ENCODE data around the gene PI4KA.
"Not testable (repeated sequence)": the region's sequence is repeated elsewhere in the genome, so short reads cannot be mapped to it uniquely, and the experiment has no call there.

The PI4KA gene

GRCh38 chr22:20720692-20721408, 137.8 kb downstream of the PI4KA start:
- no peak for DNase-seq

GRCh38 chr22:20718727-20719126, 139.9 kb downstream of the PI4KA start:
- peak; percentile 65 for DNase-seq

DNA sequence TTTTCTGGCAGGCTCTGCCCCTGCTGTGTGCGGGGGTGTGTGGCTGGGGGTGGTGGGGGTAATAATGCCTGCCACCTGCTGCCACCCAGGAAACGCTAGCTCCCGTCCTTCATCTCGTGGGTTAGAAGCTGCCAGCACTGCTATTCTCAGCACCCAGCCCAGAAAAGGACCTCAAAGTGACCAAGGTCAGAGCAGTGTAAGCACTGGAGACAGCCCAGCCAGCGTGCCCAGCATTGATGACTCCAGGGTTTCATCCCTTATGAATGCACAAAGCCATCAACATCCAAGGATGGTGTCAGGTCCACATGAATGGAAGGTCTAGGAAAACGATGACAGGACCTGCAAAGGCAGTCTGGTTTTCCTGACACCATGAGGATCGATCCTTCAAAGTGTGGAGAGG, 140.6 kb downstream of the PI4KA start:
- peak; percentile 23 for DNase-seq

- DNase-seq: peak; percentile 51
These were observed 141.3 kb downstream of the PI4KA start for GRCh38 chr22:20717213-20717866.

DNA sequence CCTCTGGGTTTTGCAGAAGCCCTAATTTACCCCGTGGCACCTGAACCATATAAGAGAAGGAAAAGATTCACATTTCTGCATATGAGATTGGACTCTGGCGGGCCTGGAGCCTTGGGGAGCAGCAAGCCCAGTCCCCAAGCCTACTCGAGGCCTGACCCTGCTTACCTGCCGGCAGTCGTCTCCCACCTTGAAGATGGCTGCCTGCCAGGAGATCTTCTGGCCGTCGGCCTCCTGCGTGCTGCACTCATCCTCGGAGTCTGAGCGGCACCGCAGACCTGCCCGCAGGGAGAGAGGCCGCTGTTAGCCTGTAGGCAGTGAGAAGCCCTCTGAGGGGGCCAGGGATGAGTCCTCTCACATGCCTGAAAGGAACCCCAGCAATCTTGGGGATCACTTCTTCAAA, 145.5 kb downstream of the PI4KA start:
- DNase-seq: not testable (repeated sequence)

- not testable (repeated sequence) for DNase-seq
These were observed 148.6 kb downstream of the PI4KA start for GRCh38 chr22:20709966-20710365.

DNA sequence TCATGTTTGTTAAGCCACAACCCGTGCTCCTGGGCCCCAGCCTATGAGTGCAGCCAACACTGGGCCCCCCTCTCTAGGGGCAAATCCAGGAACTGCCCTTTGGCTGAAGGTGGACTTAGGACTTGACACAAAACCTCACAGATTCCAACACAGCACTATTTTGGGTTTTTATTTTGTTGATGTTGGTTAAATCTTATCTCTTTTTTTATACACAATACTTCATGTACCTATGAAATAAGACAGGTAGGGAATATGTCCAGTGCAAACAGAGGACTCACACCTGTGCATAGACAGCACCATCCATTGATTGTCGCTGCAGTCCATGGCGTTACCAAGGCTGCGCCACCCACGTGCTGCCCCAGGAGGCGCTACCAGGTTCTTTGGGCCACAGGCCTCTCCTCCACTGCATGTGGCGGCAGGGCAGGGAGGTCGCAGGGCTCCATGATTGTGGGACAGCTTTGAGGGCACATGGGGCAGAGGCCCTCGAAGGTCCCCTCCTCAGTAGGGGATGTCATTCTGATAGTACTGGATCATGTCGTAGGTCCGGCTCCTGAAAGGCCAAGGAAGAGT, 151.0 kb downstream of the PI4KA start:
- DNase-seq: peak; percentile 5

DNA sequence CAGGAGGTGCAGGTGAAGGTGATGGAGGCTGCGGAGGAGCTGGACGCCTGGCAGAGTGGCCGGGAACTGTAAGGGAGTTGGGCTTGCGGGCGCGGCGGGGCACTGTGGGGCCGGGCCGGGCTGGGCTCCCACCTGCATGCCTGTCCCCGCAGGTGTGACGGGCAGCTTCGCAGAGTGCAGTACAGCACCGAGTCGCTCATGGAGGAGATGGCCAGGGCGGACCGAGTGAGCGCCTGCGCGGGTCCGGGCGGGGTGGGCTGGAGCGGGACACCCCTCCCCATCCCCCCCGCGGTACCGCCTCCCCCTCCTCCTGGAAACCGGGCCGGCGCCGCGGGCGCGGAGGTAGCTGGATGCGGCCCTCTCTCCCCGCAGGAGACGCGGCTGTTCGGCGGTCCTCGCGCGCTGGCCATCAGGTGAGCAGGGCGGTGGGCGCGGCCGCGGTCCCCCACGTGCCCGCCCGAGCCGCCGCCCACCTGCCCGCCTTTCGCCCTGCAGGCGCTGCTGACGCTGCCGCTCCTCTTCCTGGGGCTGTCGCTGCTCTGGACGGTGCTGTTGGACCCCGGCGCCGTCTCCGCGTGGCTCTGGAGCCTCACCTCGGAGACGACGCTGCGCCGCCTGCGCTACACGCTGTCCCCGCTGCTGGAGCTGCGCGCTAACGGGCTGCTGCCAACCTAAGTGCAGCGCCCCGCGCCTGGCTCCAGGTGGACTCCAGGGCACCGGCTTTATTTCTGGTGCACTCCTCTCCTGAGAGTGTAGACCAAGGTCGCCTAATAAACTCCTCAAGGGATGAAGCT, 154.6 kb downstream of the PI4KA start:
- peak; percentile 37 for DNase-seq

DNA sequence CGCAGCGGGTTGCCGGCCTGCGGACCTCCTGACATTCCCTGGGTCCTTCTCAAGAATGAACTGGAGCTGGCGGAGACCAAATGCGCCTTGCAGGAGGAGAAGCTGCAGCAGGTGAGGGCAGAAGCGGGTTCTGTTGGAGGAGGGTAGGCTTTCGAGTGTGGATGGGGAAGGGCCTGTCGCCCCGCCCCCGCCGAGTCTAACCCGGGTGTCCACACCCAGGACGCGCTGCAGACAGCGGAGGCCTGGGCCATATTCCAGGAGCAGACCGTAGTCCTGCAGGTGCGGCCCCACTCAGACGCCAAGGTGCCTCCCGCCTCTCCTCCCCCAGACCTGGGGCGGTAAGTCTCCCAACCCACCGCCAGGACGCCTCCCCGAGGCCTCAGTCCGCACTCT, 155.2 kb downstream of the PI4KA start:
- DNase-seq: not testable (repeated sequence)

- peak; percentile 89 for DNase-seq
These were observed 155.8 kb downstream of the PI4KA start for GRCh38 chr22:20702546-20703413.

DNA sequence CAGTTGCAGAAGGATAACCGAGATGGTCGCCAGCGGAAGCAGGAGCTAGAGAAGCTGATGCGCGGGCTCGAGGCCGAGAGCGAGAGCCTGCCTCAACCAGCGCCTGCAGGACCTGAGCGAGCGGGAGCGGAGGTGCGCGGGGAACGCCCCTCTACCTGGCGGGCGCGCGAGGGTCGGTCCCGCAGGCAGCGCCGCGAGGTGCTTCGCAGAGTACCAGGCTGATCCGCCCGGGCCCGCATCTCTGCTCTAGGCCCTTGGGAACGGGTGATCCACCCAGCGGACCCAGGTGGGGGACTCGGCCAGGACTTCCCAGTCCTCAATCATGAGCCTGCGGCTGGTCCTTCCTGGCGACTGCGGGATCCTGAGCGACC, 156.5 kb downstream of the PI4KA start:
- not testable (repeated sequence) for DNase-seq

DNA sequence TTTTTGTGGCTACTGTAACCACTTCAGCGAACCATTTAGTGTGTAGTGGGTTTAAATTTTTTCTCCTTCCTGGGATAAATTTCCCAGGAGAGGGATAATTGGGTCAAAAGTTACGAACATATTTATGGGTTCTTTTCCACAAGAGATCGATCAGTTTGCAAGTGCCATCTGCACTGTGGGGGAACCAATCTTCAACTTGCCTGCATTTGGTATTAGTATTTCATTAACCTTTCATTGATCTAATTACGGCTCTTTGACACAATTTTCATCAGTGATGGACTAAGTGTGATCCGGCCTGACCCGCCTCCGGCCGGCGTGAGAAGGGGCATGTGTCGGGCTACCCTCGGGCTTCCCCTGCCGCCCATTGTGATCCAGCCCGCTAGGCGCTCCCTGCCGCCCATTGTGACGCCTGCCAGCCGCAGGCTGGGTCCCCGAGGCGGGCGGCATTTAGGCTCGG, 156.9 kb downstream of the PI4KA start:
- DNase-seq: not testable (repeated sequence)

GRCh38 chr22:20700347-20700746, 158.3 kb downstream of the PI4KA start:
- DNase-seq: not testable (repeated sequence)

GRCh38 chr22:20699856-20700255, 158.8 kb downstream of the PI4KA start:
- not testable (repeated sequence) for DNase-seq

DNA sequence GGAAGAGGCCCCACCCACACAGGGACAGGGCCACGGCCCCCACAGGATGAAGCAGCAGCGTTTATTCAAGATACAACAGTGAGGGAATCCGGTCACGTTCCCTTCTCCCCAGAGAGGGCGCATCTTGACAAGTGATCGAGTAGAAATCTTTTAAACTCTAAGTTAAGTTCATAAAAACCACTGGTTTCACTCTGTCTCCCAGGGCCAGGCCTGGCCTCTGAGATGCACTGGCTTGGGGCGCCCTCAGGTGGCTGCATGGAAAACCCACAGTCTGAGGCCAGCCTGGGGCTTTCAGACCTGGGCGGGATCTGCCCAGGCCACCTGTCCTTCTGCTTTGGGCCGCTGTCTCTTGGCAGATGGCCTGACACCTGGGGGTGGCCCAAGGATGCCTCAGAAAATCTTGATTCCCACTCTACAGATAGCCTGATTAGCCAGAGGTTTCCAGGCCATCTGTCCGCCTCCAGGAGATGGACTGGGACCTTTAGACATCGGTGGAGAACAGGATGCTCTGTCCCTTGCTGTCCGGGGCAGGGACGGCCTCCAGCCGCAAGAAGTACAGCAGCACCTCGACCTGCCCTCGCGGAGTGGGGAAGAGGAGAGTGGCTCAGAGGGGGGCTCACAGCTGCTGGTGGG, 161.0 kb downstream of the PI4KA start:
- peak; percentile 75 for DNase-seq

DNA sequence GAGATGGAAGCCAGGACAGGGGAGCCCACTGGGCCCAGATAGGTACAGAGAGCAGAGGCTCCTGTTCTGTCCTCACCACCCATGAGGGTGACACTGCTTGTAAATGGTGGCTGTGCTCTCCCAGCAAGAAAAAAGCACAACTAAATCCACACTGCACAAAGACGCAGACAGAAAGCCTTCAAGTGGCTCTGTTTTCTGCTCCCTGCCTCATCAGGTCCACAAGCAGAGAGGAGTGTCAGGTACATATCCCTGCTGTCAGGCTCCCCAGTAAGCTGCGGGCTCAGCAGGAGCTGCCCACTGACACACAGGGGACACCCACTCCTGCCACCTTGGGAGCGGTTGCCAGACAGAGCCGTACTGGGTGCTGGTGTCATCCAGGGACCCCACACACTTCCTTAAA, 162.6 kb downstream of the PI4KA start:
- DNase-seq: not testable (repeated sequence)

DNA sequence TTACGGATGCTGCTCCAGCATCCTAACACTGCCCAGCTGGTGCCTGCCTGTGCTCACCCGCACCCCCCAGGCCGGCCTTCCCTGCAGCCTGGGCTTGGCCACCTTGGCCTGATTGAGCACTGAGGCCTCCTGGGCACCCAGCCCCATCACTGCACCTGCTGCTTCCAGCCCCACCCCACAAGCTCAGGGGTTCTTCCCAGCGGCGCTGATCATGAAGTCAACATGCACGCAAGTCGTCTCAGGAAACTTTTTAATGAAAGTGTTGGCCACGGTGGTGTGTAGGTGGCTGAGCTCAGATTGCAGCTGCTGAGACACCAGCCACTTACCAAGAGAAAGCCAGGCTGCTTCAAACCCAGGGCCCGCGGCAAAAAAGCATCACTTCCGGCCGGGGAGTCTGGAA, 163.4 kb downstream of the PI4KA start:
- not testable (repeated sequence) for DNase-seq

DNA sequence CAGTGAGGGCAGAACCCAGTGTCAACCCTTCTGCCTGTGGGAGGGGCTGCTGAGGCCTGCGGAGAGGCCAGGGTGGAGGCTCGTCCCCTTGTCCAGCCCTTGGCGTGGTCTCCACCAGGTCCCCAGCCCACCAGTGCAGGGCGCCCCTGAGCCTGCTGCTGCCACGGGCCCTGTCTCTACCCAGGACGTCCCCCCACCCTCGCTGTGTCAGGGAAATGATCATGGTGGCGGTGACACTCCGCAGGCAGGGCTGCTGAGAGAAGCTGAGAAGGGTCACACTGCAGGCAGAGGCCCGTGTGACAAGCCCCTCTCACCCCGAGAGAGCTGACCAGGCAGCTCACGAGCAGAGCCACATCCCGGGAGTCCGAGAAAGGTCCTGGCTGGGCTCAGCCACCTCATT, 164.4 kb downstream of the PI4KA start:
- DNase-seq: not testable (repeated sequence)

- not testable (repeated sequence) for DNase-seq
These were observed 165.7 kb downstream of the PI4KA start for GRCh38 chr22:20692926-20693325.

DNA sequence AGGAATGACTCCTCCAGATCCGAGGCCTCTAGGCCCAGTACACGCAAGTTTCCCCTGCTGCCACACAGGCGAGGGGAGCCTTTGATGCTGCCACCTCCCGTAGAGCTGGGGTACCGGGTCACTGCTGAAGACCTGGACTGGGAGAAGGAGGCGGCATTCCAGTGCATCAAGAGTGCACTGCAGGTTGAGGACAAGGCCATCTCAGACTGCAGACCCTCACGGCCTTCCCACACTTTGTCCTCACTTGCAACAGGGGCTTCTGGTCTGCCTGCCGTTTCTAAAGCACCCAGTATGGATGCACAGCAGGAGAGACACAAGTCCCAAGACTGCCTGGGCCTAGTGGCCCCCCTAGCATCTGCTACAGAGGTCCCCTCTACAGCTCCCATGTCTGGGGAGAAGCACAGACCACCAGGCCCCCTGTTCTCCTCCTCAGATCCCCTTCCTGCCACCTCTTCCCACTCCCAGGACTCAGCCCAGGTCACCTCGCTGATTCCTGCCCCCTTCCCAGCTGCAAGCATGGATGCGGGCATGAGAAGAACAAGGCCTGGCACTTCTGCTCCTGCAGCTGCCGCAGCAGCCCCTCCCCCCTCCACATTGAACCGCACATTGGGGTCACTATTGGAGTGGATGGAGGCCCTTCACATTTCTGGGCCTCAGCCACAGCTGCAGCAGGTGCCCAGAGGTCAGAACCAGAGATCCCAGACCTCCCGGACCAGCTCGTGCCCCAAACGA, 167.9 kb downstream of the PI4KA start:
- not testable (repeated sequence) for DNase-seq
